ENCODE data around the gene TBK1.
"Not testable (repeated sequence)": the region's sequence is repeated elsewhere in the genome, so short reads cannot be mapped to it uniquely, and the experiment has no call there.

GRCh38 chr12:64542409-64543047 lies 90.6 kb downstream of the TBK1 start:
- TF ChIP-seq CTCF (conservative IDR thresholded peaks at IDR 0.05; ENCODE audit: low read length); EZH2phosphoT487 (IDR thresholded peaks at IDR 0.05; ENCODE audit: borderline replicate concordance): not testable (repeated sequence)
